ENCODE measurements around the gene TMEM62.
A peak's percentile ranks its signal among the peaks of the same experiment; 100 is the strongest.
"Not testable (repeated sequence)": the region's sequence is repeated elsewhere in the genome, so short reads cannot be mapped to it uniquely, and the experiment has no call there.

Gene TMEM62

GRCh38 chr15:43210807-43211206, 77.4 kb downstream of the TMEM62 start:
- DNase-seq, result no peak

DNA sequence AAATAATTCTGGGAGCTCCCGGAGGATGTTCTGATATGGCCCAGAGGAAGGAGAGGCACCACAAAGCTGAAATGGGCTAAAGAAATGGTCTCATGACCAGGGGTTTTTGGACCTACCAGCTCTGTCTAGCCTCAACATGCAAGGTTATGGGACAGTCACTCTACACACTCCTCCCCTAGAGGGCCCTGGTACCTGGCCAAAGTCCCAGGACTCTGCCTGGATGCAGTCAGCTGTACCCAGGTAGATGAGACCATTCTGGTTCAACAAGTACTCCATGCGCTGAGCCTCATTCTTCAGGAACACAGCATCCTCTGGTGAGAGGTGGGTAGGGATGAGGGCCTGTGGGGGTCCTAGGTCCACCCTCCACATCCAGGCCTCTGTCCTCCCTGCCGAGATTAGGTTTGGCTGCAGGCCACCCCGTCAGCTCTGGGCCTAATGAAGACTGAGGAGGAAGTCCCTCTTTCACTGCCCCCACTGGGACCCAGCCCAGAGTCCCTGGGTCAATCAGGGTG, 77.9 kb downstream of the TMEM62 start:
- no peak for DNase-seq

DNA sequence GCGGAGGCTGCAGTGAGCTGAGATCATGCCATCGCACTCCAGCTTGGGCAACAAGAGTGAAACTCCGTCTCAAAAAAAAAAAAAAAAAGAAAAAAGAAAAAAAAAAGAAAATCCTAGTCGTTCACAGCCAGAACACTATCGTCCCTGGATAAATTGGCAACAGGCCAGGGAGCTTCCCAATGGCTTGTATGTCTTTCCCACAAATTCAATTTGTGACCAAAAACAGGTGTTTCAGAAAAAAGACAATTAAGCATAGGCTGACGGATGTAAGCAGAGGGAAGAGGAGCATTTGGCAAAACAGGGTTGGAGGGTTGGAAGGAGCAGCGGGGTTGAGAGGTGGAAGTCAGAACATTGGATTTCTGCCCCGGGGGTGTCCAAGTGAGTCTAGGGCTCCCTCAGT, 78.9 kb downstream of the TMEM62 start:
- DNase-seq, result no peak

- DNase-seq, result no peak
These were observed 79.6 kb downstream of the TMEM62 start for GRCh38 chr15:43212951-43213350.

GRCh38 chr15:43213466-43213865, 80.1 kb downstream of the TMEM62 start:
- DNase-seq, result no peak

DNA sequence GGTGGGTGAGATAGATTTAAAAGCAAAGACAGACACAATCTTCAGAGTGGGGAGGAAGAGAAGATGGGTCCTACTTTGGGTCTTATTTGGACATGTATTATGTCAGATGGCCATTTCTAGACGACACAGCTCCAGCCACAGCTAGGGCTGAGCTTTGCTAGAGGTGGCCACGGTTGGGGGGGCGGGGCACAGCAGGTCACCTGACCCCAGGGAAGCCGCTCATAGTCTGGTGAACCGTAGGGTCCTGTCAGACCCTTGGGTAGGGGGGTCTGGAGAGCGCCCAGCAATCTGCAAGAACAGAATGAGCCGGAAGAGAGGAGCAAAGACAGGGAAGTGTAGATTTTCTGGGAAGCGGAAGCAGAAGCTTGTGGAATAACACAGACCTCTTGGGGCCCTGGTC, 80.8 kb downstream of the TMEM62 start:
- DNase-seq, result no peak

DNA sequence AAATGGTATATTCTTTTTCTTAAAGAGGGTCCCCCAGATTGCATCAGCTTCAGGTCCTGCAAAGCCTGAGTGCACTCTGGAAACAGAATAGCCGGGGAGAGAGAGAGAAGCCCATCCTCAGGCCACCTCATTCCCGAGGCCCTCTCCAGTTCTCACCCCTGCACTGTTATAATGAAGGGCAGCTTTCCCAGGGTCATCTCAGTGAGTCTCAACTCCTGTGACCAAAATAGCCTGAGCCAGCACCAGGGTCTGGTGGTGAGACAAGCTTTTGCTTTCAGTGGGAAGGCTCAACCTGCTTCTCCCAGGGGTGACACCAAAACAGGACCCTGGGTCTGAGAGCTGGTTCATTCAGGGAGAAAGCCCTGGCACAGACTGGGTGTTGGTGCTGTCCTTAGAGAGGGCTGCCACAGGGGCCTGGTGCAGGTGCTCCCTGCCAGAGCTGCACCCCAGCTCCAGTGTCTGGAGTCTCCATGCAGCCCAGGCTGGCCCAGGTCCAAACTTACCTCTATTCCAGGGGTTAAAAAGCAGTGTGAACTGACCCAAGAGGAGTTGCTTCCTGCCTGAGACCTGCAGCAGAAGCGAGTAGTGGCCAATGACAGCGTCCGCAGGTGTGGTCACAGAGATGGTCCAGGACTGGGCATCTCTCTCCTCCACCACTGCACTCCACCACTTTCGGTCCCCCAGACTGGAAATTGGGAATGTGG, 81.4 kb downstream of the TMEM62 start:
- no peak for DNase-seq

- no peak for DNase-seq
These were observed 82.6 kb downstream of the TMEM62 start for GRCh38 chr15:43215961-43216360.

- DNase-seq, result no peak
These were observed 85.7 kb downstream of the TMEM62 start for GRCh38 chr15:43218908-43219706.

DNA sequence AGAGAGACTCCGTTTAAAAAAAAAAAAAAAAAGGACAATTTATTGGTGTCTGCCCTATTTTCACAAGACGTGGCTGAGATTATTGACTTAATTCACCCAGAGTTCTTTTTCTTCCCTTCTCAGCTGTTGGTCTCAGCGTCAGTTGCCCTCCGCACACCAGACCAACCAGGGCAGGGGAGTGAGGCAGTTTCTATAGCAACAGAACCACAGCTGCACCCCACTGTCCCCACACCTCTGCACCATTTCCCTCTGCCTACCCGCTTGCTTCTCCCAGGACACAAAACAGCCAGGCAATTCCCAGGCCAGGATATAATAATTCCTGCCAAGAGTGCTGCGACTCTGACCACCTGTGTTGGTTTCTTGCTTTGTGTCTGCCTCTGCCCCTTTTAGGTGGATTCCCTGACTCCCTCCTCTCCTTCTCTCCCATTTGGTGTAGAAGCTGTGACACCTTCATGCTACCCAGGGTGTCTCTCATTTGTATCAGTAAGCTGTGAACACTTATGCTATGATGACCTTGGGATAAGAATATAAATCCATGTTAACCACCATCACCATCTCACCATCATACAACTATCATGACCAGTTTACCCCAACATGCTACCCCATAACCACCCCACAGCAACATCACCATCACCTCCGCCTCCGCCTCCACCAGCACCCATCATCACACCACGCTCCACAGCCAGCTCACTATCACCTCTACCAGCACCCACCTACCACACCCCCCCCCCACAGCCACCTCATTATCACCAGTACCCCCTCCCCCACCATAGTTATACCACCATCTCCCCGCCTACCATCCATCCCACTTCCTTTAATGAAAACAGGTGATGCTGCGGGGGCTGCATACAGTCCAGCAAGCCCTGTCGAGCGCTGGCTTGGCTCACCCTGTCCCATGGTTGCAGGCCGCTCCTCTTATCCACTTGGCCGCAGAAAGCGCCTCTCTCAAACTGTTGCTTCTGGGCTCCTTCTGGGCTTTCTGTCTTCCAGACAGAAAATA, 86.8 kb downstream of the TMEM62 start:
- no peak for DNase-seq

DNA sequence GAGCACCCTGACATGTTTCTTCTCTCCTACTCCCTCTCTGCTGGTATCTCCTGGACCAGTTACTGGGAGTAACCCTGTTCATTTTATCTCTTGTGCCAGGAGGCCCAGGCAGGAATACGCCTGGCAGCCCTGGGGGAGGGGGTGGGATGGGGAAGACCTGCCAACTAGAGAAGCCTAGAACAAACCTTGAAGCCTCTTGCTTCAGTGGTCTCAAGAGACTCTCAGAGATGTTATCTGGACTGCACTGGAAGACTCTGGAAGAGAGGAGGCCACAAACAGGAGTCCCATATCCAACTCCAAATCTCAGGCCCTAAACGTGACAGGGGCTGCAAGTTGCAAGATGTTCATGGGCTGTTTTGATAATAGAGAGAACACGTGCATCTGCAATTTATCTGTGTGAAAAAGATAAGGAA, 87.6 kb downstream of the TMEM62 start, which contains the start of gene EPB42:
Gene EPB42, minus strand, starts transcription at position 28 of the 413 bp plus-strand sequence. CDS start 193 bp downstream, outside the sequence.
- DNase-seq, result no peak

GRCh38 chr15:43221422-43221821, 88.0 kb downstream of the TMEM62 start:
- no peak for DNase-seq

DNA sequence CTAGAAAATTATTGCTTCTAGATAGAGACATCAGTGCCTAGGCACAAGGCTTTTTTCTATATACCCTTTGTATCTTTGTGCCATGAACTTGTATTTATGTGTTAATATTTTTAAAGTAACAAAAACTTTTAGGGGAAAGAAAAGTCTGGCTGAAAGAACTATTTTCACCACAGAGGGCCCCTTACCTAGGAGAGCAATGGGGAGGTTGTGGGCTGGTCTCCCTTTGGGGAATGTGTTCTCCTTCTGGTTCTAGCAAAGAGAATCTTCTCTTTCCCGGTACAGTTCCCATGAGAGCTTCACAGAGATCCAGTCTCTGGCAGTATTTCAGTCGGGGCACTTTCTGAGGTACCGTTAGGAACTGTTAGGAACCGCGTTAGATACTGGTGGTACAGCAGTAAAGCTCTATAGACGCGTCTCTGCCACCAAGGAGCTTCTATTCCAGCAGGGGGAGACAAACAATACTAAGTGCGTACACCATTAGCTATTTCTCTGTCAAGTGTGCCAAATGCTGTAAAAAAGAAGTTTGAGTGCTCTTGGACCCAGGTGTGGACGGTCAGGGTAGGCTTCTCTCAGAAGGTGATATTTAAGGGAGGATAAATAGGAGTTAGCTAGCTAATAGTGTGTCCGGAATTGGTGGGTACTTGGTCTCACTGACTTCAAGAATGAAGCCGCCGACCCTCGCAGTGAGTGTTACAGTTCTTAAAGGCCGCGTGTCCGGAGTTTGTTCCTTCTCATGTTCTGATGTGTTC, 92.0 kb downstream of the TMEM62 start:
- peak; percentile 63 for DNase-seq

- not testable (repeated sequence) for DNase-seq
These were observed 92.5 kb downstream of the TMEM62 start for GRCh38 chr15:43225950-43226255.

- DNase-seq, result no peak
These were observed 93.3 kb downstream of the TMEM62 start for GRCh38 chr15:43226436-43227305.

GRCh38 chr15:43229977-43230376, 96.6 kb downstream of the TMEM62 start:
- DNase-seq, result no peak

- DNase-seq, result no peak
These were observed 97.3 kb downstream of the TMEM62 start for GRCh38 chr15:43230640-43231115.

DNA sequence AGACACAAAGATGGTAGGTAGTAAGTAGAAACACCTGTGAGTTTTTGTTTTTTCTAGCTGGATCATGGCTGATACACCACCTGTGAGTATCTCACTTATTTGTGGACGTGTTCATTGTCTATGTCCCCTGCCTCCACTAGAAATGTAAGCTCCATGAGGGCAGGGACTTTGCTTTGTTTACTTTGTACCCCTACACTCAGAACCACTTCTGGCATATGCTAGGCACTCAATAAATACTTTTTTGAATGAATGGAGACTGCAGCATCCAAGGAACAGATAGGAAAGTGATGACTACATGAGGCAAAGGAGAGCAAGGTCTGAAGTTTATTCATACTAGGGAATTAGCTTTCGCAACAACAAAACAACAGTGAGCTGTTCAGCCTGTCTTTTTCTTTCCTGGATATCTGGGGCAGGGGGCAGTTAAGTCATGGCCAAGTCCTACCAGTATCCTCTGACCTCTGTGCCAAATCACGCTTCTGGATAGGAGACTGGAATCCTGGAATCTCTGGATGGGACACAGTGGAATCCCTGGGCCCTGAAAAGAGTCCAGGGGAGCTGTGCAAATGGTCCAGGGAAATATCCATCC, 99.0 kb downstream of the TMEM62 start:
- no peak for DNase-seq

Measured in CD4-positive, alpha-beta T cell treated with Interleukin-10 for 1 hour (primary cell).